Astrocyte (in vitro differentiated cells and primary cell): ENCODE measurements around the gene NUSAP1. TPM values are rescaled to one million over a fixed set of nuclear protein-coding genes. Genes with fewer than 3 reads are reported as not detected.

Experiments
- DNase-seq: peaks from one replicate; pipeline ENCODE4 v3.0.0-alpha.2; 2010; ENCODE audit warnings: low read depth
- FAIRE-seq: peaks from 2 replicates; lab custom pipeline; 2011; peaks lifted over from hg19 to GRCh38; lab: Jason Lieb, UNC
- H2AFZ ChIP-seq: 2 replicates; pipeline ENCODE4 v1.6.0; 2012; ENCODE audit warnings: low read depth, low read length, inconsistent platforms
- H3K27ac ChIP-seq: 2 replicates; pipeline ENCODE4 v1.5.1; 2011; ENCODE audit warnings: low read depth, low read length, inconsistent platforms
- H3K27me3 ChIP-seq: 2 replicates; pipeline ENCODE4 v1.6.0; 2011; ENCODE audit warnings: low read length, inconsistent platforms; ENCODE audit not compliant: insufficient read depth
- H3K36me3 ChIP-seq: 2 replicates; pipeline ENCODE4 v1.5.1; 2011; ENCODE audit warnings: low read length, inconsistent platforms; ENCODE audit not compliant: insufficient read depth
- H3K4me1 ChIP-seq: 2 replicates; pipeline ENCODE4 v1.5.1; 2011; ENCODE audit warnings: low read length, inconsistent platforms; ENCODE audit not compliant: insufficient read depth
- H3K4me2 ChIP-seq: 2 replicates; pipeline ENCODE4 v1.6.0; 2012; ENCODE audit warnings: low read length, inconsistent platforms
- H3K4me3 ChIP-seq: 2 replicates; pipeline ENCODE4 v1.5.1; 2011; ENCODE audit warnings: low read depth, mild to moderate bottlenecking, low read length, inconsistent platforms; ENCODE audit not compliant: insufficient read depth
- H3K79me2 ChIP-seq: 2 replicates; pipeline ENCODE4 v1.6.0; 2012; ENCODE audit warnings: mild to moderate bottlenecking, low read length, inconsistent platforms; ENCODE audit not compliant: insufficient read depth
- H3K9ac ChIP-seq: 2 replicates; pipeline ENCODE4 v1.6.0; 2012; ENCODE audit warnings: mild to moderate bottlenecking, low read length, inconsistent platforms
- H3K9me3 ChIP-seq: 2 replicates; pipeline ENCODE4 v1.5.1; 2012; ENCODE audit warnings: low read depth, mild to moderate bottlenecking, low read length, inconsistent platforms; ENCODE audit not compliant: insufficient read depth
- H4K20me1 ChIP-seq: 2 replicates; pipeline ENCODE4 v1.6.0; 2012; ENCODE audit warnings: low read length, inconsistent platforms; ENCODE audit not compliant: insufficient read depth
- H3K27ac Mint-ChIP-seq: one replicate; pipeline ENCODE4 v1.8.0; 2021; ENCODE audit warnings: mild to moderate bottlenecking, mixed read lengths; ENCODE audit not compliant: unreplicated experiment
- H3K27me3 Mint-ChIP-seq: one replicate; pipeline ENCODE4 v1.8.0; 2021; ENCODE audit warnings: low read depth, mixed read lengths; ENCODE audit not compliant: unreplicated experiment
- H3K36me3 Mint-ChIP-seq: one replicate; pipeline ENCODE4 v1.8.0; 2021; ENCODE audit warnings: low read depth, mixed read lengths; ENCODE audit not compliant: unreplicated experiment
- H3K4me1 Mint-ChIP-seq: one replicate; pipeline ENCODE4 v1.8.0; 2021; ENCODE audit warnings: low read depth, mixed read lengths; ENCODE audit not compliant: unreplicated experiment
- H3K4me3 Mint-ChIP-seq: one replicate; pipeline ENCODE4 v1.8.0; 2021; ENCODE audit warnings: mild to moderate bottlenecking, moderate library complexity, mixed read lengths; ENCODE audit not compliant: unreplicated experiment
- H3K9me3 Mint-ChIP-seq: one replicate; pipeline ENCODE4 v1.8.0; 2021; ENCODE audit warnings: mild to moderate bottlenecking, mixed read lengths; ENCODE audit not compliant: unreplicated experiment
- EZH2 ChIP-seq: IDR thresholded peaks from 2 replicates; pipeline ENCODE4 v1.6.1; 2012; ENCODE audit warnings: mild to moderate bottlenecking, low read length, inconsistent platforms; ENCODE audit not compliant: insufficient read depth
- total RNA-seq: library from RNA; stranded (reverse); gene quantifications from 2 replicates; pipeline ENCODE4 v1.2.1, GENCODE V29; 2021
- TF ChIP-seq, protein P1 (sequence below): IDR thresholded peaks from 2 replicates; pipeline ENCODE4 v1.5.1; 2011; ENCODE audit warnings: low read depth, mild to moderate bottlenecking, inconsistent platforms, low read length, moderate library complexity; ENCODE audit not compliant: insufficient read depth

Gene NUSAP1
- total RNA-seq, 1 donor from 2014 or later, result 7.7 TPM

DNA sequence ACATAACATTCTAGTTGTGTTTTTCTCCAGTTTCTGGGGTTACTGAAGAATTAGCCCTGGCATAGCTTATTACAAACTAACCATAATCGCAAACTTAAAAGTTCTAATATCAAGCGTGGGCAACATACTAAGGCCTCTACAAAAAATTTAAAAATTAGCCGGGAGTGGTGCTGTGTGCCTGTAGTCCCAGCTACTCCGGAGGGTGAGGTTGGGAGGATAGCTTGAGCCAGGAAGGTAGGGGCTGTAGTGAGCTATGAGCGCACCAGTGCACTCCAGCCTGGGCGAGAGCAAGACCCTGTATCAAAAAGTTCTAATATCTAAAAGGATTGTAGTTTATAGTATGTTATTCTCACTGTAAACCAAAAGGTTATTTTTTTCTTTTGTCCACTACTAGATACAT is 1.4 kb upstream of the NUSAP1 start:
- H3K27ac Mint-ChIP-seq, result no peak overlapping the region
- Histone ChIP-seq H3K9ac (peak overlapping the region; percentile 91), H2AFZ (peak overlapping the region; percentile 99), H4K20me1 (no peaks in the 10 kb centered on the region), H3K79me2 (peaks cover 35% of the 10 kb centered on the region), H3K27me3 (no peaks in the 10 kb centered on the region), H3K36me3 (no peaks in the 10 kb centered on the region), H3K4me1 (peaks cover 3% of the 10 kb centered on the region), H3K9me3 (no peaks in the 10 kb centered on the region), H3K27ac (no peak overlapping the region), H3K4me2 (peak overlapping the region; percentile 88), H3K4me3 (peak overlapping the region; percentile 91)
- no peak for DNase-seq
- peaks cover 4% of the 10 kb centered on the region for H3K4me1 Mint-ChIP-seq
- H3K9me3 Mint-ChIP-seq, result no peaks in the 10 kb centered on the region
- no peaks in the 10 kb centered on the region for H3K27me3 Mint-ChIP-seq
- TF ChIP-seq EZH2, result no peak
- peaks cover 2% of the 10 kb centered on the region for H3K36me3 Mint-ChIP-seq
- H3K4me3 Mint-ChIP-seq, result peak overlapping the region; percentile 99
- FAIRE-seq, result no peak

DNA sequence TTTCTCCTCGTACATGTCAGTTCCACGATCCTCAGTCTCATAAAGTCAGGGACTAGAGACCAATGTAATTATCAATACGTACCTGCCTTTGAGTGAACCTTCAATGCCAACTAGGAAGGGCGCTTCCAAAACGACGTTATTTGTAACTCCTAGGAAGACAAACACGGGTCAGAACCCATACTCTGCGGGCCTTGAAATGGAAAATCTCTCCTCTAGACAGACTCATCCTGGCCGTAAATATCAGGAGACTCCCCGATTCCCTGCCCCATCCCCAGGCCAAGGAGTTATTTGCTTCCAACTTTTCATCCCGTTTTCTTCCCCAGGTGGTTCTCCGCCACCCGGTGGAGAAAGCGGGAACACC is 868 bp upstream of the NUSAP1 start:
- Mint-ChIP-seq H3K27me3 (no peaks in the 10 kb centered on the region), H3K36me3 (peaks cover 1% of the 10 kb centered on the region), H3K4me3 (peak overlapping the region; percentile 99), H3K9me3 (no peaks in the 10 kb centered on the region), H3K27ac (peak overlapping the region; percentile 15), H3K4me1 (peaks cover 4% of the 10 kb centered on the region)
- peak overlapping the region; percentile 99 for H2AFZ ChIP-seq
- TF ChIP-seq, protein P1, sequence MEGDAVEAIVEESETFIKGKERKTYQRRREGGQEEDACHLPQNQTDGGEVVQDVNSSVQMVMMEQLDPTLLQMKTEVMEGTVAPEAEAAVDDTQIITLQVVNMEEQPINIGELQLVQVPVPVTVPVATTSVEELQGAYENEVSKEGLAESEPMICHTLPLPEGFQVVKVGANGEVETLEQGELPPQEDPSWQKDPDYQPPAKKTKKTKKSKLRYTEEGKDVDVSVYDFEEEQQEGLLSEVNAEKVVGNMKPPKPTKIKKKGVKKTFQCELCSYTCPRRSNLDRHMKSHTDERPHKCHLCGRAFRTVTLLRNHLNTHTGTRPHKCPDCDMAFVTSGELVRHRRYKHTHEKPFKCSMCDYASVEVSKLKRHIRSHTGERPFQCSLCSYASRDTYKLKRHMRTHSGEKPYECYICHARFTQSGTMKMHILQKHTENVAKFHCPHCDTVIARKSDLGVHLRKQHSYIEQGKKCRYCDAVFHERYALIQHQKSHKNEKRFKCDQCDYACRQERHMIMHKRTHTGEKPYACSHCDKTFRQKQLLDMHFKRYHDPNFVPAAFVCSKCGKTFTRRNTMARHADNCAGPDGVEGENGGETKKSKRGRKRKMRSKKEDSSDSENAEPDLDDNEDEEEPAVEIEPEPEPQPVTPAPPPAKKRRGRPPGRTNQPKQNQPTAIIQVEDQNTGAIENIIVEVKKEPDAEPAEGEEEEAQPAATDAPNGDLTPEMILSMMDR, result peak; percentile 58
- no peak for TF ChIP-seq EZH2
- peak overlapping the region; percentile 91 for H3K9ac ChIP-seq
- peak overlapping the region; percentile 88 for H3K4me2 ChIP-seq
- H4K20me1 ChIP-seq, result no peaks in the 10 kb centered on the region
- peaks cover 41% of the 10 kb centered on the region for H3K79me2 ChIP-seq
- H3K4me3 ChIP-seq, result peak overlapping the region; percentile 91
- DNase-seq, result no peak
- H3K9me3 ChIP-seq, result no peaks in the 10 kb centered on the region
- H3K36me3 ChIP-seq, result no peaks in the 10 kb centered on the region
- H3K27me3 ChIP-seq, result no peaks in the 10 kb centered on the region
- FAIRE-seq, result no peak
- peak overlapping the region; percentile 65 for H3K27ac ChIP-seq
- H3K4me1 ChIP-seq, result peaks cover 3% of the 10 kb centered on the region

DNA sequence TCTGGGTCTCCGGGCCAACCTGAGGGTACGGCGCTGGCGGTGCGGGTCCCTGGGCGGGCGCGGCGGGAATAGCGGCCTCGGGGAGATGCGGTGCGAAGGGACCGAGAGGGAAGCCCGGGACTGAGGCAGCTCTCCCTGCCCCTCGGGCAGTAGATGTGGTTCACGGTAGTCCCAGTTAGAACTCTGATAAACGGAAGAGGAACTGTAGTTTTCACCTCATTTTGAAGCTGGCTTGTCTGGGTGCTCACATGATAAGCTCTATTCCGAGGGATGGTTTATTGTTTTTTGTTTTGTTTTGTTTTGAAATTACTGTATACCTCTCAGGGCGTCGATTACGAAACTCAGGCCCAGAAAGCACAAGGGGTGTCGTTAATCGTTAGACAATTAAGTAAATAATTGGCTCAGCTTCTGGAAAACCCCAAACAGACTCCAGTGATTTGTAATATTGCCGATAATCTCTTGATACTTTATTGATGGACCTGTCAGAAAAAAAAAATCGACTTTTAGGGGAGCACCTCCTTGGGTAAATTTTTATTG is 413 bp downstream of the NUSAP1 start:
- H3K9me3 ChIP-seq, result no peaks in the 10 kb centered on the region
- H4K20me1 ChIP-seq, result no peaks in the 10 kb centered on the region
- Mint-ChIP-seq H3K4me3 (peak overlapping the region; percentile 99), H3K27ac (peak overlapping the region; percentile 80), H3K9me3 (no peaks in the 10 kb centered on the region), H3K4me1 (peaks cover 4% of the 10 kb centered on the region), H3K36me3 (no peaks in the 10 kb centered on the region), H3K27me3 (no peaks in the 10 kb centered on the region)
- TF ChIP-seq, protein P1, result no peak
- no peak for TF ChIP-seq EZH2
- H3K79me2 ChIP-seq, result peaks cover 54% of the 10 kb centered on the region
- H3K9ac ChIP-seq, result peak overlapping the region; percentile 91
- H3K27ac ChIP-seq, result peak overlapping the region; percentile 67
- no peaks in the 10 kb centered on the region for H3K36me3 ChIP-seq
- DNase-seq (no peak), FAIRE-seq (no peak)
- H3K4me1 ChIP-seq, result peaks cover 3% of the 10 kb centered on the region
- H2AFZ ChIP-seq, result peak overlapping the region; percentile 77
- H3K27me3 ChIP-seq, result no peaks in the 10 kb centered on the region
- peak overlapping the region; percentile 91 for H3K4me3 ChIP-seq
- H3K4me2 ChIP-seq, result peak overlapping the region; percentile 93
